ENCODE data around the gene FUNDC1.
"Not testable (repeated sequence)": the region's sequence is repeated elsewhere in the genome, so short reads cannot be mapped to it uniquely, and the experiment has no call there.

FUNDC1 gene, protein sequence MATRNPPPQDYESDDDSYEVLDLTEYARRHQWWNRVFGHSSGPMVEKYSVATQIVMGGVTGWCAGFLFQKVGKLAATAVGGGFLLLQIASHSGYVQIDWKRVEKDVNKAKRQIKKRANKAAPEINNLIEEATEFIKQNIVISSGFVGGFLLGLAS

DNA sequence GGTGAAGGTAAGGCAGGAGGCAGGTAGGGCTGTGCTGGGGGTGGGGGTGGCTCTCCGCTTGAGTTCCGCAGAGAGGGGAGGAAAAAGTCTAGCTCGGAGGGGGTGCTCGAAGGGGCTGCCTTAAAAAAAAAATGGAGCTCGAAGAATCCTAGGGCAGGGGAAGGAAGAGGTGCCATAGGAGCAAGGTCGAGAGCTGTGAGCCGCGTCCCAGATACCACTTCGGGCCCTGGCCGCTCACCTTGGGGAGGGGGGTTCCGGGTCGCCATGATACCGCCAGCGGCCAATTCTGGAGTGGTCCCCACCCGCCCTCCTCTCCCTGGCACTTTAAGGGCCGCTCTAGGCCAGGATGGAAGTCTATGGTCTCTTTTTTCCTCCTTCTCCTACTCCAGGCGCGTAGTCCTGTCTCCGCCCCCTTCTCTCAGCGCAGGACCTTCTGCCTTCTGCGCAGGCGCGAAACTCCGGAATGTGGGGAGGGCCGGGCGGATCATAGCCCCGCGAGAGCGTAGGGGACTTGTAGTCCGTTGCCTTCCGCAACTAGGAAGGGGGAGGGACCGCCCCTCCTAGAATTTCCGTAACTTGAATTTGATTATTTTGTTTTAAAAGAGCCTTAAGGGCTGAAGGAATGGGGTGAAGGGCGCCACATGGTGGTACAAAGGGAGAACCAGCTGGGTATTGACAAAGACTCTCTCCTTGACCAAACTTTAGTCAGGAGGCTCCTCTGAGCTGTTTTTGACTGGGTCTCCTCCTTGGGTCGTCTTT, at the start of gene FUNDC1:
Gene FUNDC1, minus strand, starts transcription at position 293 of the 759 bp plus-strand sequence. Its CDS starts 27 bp downstream, at position 266.
- DNase-seq, result peak; percentile 98

DNA sequence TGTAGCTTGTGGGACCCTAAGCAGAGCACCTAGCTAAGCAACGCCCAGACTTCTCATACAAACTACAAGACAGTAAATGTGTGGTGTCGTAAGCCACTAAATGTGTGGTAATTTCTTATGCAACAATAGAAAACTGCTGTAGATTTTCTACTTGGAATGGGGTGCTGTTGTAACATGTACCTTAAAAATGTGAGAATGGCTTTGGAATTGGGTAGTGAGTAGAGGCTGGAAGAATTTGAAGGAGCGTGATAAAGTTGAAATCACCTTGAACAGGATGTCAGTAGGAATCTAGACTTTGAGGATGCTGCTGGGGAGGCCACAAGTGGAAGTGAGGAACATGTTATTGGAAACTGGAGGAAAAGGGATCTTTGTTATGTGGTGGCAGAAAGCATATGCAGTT, 43.2 kb upstream of the FUNDC1 start:
- no peak for DNase-seq

DNA sequence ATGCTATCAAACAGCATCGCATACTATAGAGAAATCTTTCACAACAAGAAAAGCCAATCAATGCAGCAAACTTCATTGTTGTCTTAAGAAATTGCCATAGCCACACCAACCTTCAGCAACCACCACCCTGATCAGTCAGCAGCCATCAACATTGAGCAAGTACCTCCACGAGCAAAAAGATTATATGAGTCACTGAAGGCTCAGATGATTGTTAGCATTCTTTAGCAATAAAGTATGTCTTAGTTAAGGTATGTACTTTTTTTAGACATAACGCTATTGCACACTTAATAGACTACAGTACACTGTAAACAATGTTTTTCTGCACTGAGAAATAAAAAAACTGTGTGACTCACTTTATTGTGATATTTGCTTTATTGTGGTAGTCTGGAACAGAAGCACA, 37.8 kb upstream of the FUNDC1 start:
- DNase-seq, result no peak

DNA sequence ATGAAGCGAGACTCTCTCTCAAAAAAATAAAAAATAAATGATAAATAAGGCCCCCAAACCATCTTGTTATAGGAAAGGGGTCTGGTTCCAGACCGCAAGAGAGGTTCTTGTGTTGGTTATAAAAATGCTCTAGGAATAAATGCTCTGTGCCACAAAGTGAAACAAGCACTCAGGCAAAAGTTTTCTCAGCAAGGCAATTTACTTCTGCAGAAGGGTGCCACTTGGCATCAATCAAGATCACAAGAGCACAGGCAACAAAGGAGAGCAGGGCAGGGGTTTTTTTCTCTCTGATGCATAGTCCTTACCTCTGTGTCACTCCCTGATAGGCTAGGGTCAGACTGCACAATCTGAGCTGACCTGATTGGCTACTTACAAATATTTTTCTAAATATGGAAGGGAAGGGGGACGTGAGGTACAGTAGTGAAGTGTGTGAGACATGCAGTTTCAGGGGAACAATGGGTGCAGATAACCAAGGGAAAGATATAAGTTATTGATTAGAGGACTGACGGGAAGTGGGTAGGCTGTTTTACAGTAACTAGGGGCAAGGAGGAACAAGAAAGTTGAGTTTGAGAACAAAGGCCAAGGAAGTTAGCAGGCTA, 29.8 kb upstream of the FUNDC1 start:
- DNase-seq, result no peak

DNA sequence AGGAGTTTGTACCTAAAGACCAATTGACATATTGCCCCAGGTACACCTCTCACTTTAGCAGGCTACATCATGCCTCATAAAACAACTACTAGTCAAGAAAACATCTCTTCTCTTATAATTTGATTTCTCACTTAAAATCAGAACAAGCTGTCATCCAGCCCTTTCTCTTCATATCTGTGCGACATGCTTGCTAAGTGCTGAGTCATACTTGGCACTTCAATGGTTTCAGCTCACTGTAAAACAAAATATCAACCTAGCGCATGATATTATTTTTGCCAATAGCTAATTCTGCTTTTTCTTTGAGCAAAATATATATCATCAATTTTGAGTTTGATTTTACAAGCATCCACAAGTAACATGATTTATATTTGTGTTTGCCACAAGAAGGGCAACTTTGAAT, 27.9 kb upstream of the FUNDC1 start:
- no peak for DNase-seq

DNA sequence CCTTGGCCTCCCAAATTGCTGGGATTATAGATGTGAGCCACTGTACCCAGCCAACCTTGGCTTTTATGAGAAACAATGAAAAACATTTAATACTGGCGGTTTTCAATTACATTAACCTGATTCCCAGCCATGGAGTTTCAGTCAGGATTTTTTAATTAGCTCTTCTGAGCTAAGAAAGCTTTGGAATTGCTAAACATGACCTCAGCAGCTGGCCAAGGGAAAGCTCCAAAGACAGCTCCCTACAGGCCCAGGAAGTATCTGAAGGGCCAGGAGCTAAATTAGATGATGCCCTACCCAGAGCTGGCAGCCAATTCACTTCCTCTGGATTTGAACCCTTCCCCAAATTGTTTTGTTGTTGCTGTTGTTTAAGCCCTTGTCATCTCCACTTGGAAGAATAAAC, 26.5 kb upstream of the FUNDC1 start:
- DNase-seq, result no peak

DNA sequence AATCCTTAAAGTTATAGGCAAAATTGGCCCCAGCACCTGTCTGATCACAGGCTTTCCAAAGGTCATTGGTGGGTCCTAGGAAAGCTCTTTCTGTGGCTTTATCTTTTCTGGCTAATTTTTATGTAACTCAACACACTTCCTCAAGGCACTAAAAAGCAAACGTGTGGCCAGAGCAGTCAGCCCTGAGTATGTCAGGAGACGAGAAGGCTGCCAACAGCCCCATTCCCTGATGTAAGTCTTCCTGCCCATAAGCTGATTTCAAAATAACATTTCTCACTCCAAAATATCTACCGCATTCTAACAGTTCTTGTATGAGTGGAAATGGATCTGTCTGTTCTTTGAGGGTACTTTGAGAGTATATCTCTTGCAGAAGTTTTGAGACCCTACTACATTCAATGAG, 25.5 kb upstream of the FUNDC1 start:
- no peak for DNase-seq

DNA sequence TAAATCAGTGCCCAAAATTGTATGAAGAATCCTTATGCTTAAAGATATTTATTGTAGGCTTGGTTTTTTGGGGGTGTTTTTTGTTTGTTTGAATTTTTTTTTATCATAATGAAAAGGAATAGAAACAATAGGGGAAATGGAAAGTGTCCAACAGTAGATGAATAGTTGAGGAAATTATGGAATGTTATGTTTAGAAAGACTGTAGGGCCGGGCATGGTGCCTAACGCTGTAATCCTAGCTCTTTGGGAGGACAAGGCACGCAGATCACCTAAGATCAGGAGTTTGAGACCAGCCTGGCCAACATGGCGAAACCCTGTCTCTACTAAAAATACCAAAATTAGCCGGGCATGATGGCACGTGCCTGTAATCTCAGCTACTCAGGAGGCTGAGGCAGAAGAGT, 19.2 kb upstream of the FUNDC1 start:
- DNase-seq, result not testable (repeated sequence)

DNA sequence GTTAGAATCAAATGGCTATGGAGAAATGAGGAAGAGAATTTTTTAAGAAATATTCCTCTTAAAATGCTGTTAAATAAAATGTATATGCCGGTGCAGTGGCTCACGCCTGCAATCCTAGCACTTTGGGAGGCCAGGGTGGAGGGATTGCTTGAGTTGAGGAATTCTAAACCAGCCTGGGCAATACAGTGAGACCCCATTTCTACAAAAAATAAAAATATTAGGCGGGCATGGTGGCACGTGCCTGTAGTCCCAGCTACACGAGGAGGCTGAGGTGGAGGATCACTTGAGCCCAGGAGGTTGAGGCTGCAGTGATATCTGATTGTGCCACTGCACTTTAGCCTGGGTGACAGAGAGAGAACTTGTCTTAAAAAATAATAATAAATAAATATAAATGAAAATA, 7.9 kb upstream of the FUNDC1 start:
- DNase-seq, result no peak

DNA sequence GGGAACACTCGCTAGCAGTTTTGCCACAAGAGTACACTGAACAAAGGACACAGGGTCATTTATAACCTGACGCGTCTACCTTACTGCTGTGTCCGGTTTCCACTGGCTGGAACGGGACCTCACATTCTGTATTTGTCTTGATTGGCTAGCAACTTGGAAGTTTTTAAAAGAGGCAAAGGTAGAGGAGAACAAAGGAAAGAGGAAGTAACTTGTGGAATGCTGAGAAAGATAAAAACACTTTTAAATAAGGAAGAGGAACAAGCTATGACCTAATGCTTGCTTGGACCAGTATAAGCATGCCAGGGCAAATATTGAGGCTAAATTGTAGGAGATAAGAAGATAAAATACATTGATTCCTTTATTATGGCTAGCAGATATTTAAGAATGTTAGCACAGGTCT, 2.8 kb upstream of the FUNDC1 start:
- peak; percentile 30 for DNase-seq

DNA sequence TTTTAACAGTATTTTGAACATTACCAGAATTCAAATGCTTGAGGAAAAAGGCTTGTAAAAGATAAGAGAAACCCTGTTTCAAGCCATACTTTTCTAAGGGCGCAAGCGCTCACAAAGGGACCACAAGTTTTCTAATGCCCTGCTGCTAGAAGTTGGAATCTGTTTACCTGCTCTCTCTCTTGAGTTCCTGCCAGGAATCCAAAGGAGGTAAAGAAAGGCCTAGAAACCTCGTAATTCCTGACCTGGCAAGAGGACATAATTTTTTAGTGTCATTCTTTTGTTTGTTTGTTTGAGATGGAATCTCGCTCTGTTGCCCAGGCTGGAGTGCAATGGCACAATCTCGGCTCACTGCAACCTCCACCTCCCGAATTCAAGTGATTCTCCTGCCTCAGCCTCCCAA, 1.4 kb upstream of the FUNDC1 start:
- no peak for DNase-seq

DNA sequence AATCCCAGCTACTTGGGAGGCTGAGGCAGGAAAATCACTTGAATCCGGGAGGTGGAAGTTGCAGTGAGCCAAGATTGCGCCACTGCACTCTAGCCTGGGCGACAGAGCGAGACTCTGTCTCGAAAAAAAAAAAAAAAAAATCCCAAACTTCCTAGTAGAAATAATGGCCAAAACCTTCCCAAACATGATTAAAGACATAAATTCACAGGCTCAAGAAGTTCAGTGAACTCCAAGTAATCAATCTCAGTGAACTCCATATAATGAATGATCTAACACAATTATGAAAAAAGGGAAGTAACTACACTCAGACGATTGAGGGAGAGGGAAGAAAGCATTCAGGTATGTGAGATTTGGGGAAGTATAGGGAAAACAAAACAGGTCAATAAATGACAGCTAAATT, 6.5 kb downstream of the FUNDC1 start:
- DNase-seq, result no peak

DNA sequence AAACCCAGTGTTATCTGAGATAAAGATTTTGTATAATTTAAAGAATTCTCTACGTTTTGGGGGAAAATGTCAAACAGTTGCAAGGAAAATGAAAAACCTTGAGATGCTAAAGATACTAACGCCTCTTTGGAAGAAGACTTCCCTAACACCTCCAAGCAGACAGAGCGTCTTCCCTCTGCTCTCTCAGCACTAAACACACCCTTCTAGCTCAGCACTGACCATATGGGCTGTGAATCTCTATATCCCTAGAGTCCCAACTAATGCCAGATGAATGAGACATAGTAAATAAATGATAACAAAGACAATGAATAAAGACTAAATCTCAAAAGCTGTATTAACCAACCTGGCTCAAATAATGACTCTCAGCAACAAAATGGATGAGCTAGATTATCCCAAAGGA, 13.3 kb downstream of the FUNDC1 start:
- no peak for DNase-seq

DNA sequence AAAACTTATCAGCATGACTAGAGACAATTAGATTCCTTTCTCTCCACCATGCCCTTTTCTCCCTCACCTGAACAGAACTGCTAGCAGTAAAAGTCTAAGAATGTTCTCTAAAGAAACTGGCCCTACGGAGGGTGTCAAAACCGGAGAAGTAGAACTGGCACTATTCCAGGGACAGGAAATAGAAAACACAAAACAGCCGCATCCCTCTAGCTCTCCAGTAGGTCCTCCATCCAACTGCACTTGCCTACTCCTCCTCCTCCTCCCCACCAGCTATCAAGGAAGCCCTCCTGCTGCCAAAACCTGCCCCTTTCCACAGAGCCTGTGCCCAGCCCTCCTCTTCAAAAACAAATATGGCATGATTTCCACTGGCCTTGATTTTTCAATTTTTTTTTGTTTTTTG, 28.4 kb downstream of the FUNDC1 start:
- DNase-seq, result no peak

DNA sequence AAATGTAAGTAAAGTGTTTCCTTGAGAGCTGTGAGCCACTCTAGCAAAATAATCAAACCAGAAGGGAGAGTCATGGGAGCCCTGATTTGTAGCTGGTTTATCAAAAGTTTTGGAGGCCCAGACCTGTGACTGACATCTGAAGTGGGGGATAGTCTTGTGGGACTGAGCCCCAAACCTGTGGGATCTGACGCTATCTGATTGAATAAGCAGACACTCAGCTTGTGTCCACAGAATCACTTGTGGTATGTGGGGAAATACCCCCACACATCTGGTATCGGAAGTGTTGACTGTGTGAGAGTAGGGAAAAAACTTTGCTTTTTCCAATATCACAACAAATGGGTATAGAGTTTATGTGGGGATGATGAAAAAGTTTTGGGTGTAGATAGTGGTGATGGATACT, 35.4 kb downstream of the FUNDC1 start:
- DNase-seq, result no peak

DNA sequence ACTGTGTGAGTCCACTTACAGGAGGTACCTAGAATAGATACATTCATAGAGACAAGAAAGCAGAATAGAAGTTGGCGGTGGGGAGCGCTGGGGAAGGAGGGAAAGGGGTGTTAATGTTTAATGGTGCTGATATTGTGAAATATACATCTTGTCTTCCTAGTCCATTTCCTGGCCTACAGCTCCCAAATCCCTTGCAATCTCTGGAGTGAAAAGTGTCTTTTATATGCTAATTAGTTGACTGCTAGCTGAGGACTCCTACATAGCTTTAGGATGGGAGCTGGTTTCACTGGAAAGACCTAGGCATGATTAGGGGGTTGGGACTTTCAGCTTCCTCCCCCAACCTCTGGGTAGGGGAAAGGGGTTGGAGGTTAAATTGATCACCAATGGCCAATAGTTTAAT, 36.0 kb downstream of the FUNDC1 start:
- DNase-seq, result no peak

DNA sequence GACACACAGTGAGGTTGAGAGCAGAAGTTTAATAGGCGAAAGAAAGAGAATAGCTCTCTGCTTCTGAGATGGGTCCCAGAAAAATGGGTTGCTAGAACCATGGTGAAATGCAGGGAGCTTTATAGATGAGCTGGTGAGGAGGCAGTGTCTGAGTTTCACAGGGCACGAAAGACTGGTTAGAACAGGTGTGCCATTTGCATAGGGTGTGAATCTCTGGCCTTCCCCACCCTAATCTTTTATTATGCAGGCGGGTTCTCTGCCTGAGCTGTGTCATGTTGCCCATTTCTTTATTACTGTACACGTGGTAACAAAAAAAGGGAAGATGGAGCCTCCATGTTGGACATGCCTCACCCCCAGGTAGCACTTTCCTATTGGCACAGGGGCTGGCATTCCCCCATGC, 39.1 kb downstream of the FUNDC1 start:
- DNase-seq, result no peak

DNA sequence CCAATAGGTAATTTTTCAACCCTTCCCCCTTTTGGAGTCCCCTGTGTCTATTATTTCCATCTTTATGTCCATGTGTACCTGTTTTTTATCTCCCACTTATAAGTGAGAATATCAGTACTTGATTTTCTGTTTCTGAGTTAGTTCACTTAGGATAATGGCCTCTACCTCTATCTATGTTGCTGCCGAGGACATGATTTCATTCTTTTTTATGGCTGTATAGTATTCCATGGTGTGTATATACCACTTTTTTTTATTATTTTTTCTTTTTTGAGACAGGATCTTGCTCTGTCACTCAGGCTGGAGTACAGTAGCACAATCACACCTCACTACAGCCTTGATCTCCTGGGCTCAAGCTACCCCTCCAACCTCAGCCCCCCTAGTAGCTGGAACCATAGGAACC, 47.6 kb downstream of the FUNDC1 start:
- DNase-seq, result no peak

DNA sequence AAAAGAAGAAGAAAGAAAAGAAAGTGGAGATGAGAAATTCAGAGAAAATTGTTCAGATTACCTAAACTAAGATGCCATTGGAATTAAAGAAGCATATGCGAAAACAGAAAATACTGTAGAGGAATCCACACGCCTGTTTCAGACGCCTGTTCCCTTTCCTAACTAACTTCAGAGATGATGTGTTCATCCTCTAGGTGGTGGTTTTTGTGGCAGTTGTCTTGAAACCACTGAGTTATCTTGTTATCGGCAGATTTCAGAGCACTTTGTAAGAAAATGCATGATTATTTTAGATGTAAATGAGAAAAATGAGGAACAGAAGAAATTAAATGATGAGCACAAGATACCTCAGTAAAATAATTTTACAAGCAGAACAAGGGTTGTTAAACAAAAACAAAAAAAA, 48.3 kb downstream of the FUNDC1 start:
- DNase-seq, result no peak

DNA sequence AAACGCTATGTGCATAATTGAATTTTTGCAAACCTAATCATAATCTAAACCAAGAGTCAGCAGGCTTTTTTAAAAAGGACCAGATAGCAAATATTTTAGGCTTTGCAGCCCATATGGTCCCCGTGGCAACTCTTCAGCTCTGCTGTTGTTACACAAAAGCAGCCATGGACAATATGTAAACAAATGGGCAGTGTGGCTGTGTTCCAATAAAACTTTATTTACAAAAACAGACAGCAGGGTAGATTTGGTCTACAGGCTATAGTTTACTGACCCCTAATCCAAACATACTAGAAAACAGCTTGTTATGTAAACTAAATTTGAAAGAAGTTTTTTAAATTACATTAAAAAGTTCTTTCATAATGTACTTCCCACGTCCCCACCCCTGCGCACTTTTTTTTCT, 53.1 kb downstream of the FUNDC1 start:
- no peak for DNase-seq

DNA sequence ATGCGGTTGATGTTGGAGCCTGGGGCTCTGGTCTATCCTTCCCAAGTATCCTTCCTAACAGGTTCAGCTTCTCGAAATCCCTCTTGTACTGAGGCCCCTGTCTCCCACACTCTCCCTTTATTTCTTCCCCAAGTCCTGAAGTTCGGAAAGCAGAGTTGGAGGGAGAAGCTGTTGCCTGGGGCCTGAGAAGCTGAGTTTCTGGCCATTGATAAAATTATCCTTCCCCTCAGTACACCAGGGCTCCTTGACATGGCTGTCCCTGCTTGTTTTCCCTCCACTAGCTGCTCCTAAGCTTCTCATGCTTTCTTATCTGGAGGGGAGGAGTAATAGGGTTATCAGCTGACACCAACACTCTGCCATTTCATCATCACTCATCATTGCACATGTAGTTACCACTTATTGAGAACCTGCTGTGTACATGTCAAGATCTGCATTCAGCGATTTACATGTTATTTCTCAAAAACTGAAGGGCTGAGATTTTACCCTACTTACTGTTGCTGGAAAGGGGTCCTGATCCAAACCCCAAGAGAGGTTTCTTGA, 58.0 kb downstream of the FUNDC1 start:
- DNase-seq, result no peak

DNA sequence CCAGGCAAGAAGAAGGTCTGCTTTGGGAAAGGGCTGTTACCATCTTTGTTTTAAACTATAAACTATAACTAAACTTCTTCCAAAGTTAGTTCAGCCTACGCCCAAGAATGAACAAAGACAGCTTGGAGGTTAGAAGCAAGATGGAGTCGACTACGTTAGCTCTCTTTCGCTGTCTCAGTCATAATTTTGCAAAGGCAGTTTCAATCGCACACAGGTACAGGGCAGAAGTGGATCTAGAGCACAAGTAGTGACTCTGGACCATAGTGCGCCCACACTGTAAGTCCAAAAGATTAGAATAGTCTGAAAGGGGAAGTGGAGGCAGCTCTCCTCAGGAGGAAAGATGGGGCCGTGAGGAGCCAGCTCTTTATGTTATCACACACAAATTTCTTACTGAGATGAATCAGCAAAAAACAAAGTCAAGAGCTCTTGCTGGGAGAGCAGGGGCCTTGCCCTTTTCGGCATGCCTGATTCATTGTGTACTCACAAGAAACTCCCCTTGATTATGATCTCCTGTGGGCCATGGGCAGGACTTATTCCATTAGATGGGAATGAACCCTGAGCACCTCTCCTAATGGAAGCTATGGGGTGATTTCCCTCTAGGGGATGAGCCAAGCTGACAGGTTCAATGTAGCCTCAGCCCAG, 58.6 kb downstream of the FUNDC1 start:
- DNase-seq, result no peak

DNA sequence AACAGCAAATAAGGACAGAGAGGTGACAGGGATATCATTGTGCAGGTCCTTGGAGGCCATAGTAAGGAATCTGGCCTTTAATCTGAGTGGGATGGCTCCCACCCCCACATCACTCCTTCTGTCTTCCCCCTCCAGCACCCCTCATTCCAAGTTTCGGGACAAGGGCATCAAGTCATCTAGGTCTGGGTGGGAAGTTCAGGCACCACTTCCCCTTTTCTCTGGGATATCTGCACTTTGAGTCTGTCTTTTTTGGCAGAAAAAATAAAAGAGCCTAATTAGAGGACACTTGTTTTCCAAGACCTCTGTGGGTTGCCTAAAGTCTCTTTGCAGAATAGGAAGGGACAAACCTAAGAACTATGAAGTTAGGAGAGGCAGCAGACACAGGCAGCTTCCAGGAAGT, 60.1 kb downstream of the FUNDC1 start:
- DNase-seq, result no peak

DNA sequence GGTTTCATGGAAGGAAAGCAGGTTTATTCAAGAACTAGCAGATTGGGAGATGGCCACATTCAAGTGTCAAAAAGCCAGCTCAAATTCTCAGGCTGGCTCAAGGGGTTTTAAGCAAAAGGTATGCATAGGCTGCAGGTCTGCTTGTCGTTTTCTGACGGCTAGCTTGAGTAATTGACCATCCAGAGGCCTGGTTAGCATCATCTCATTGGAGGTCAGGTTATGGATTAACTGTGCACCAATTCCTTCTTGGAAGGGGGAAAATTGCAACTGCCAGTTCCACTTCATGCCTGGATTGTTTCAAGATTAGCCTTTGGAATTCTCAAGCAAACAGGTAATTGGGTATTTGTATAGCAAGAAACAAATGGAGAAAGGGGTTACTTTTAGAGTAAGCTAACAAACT, 62.1 kb downstream of the FUNDC1 start:
- DNase-seq, result no peak
